ENCODE measurements around the gene HECW1. TPM values are rescaled to one million over a fixed set of nuclear protein-coding genes. Genes with fewer than 3 reads are reported as not detected.
A peak's percentile ranks its signal among the peaks of the same experiment; 100 is the strongest.

Gene HECW1
- total and polyA plus RNA-seq, 2 of the 8 experiments (the other 6 are each of a cell fraction or from before 2014, with no cell fraction given): 2.9 to 12.7 TPM

- ChIA-PET CTCF (ENCODE audit: partially characterized antibody) (interaction anchor here (0.6 to 5.7 kb wide), 6 partner anchors 11 to 531 kb away, joined by 3 to 28 read pairs (median 4); no protein-coding TSS in a partner anchor), POLR2A (ENCODE audit: partially characterized antibody) (interaction anchor here (0.8 to 1.5 kb wide), 2 partner anchors 10 to 19 kb away, joined by 3 to 4 read pairs; no protein-coding TSS in a partner anchor)
- Histone ChIP-seq H2AK5ac (ENCODE audit: low read depth, low read length) (no peak overlapping the region), H2BK15ac (ENCODE audit: low read length) (no peak overlapping the region), H3K79me2 (ENCODE audit: control insufficient read depth in 1 of 2, insufficient read depth in 2 of 2, low read length in 2 of 2) (no peaks in the 10 kb centered on the region), H3K79me1 (ENCODE audit: low read depth, low read length) (no peaks in the 10 kb centered on the region), H3K4me1 (replicated peaks in 1 of 4; ENCODE audit: control insufficient read depth in 3 of 4, insufficient read depth in 4 of 4, low read length in 3 of 4) (peaks cover 0 to 9% (median 2%) of the 10 kb centered on the region in 4 experiments; a peak in 3 of 7 replicates), H4K5ac (ENCODE audit: insufficient read length, low read depth, low read length) (no peak overlapping the region), H2BK5ac (ENCODE audit: low read depth, low read length) (no peak overlapping the region), H3K9ac (replicated peaks in 1 of 4; ENCODE audit: extremely low read depth in 1 of 4, low read depth in 3 of 4, low read length in 3 of 4) (no peak overlapping the region), H3K27me3 (replicated peaks in 1 of 4; ENCODE audit: control insufficient read depth in 3 of 4, extremely low read depth in 1 of 4, insufficient read depth in 3 of 4, low read length in 3 of 4) (no peaks in the 10 kb centered on the region), H4K91ac (replicated peaks; ENCODE audit: insufficient read length, low read length) (no peak overlapping the region), H3K18ac (ENCODE audit: extremely low read depth, low read length) (no peak overlapping the region), H4K20me1 (replicated peaks in 1 of 2; ENCODE audit: control insufficient read depth in 1 of 2, insufficient read depth in 2 of 2, low read length in 2 of 2) (no peaks in the 10 kb centered on the region), H4K8ac (ENCODE audit: extremely low read depth, insufficient read depth, low read length) (no peak overlapping the region), H3K27ac (ENCODE audit: low read depth, low read length) (no peak overlapping the region), H2BK120ac (replicated peaks; ENCODE audit: low read depth, low read length) (no peak overlapping the region), H3K23ac (ENCODE audit: insufficient read length) (no peak overlapping the region), H2BK20ac (ENCODE audit: low read length) (0 out of 2 replicates have a peak overlapping the region, but pooled peaks have one; percentile 56), H3K14ac (ENCODE audit: insufficient read length) (no peak overlapping the region), H3K23me2 (ENCODE audit: low read depth, low read length) (peaks cover 1% of the 10 kb centered on the region; the same call in 1 of the 2 replicates), H3K36me3 (ENCODE audit: control insufficient read depth in 2 of 4, insufficient read depth in 4 of 4, low read length in 3 of 4) (no peaks in the 10 kb centered on the region), H3K4me3 (ENCODE audit: extremely low read depth in 1 of 4, insufficient read depth in 2 of 4, low read depth in 3 of 4, low read length in 4 of 4) (no peak overlapping the region), H3K4me2 (ENCODE audit: insufficient read depth in 1 of 2, low read depth in 2 of 2, low read length in 2 of 2) (no peak overlapping the region), H2BK12ac (ENCODE audit: low read depth, low read length) (peak overlapping the region; percentile 64; the same call in 1 of the 2 replicates), H3K9me3 (ENCODE audit: insufficient read depth in 2 of 2, low read depth in 1 of 2, low read length in 1 of 2) (no peaks in the 10 kb centered on the region), H3K4ac (replicated peaks; ENCODE audit: insufficient read length, low read depth, low read length) (no peak overlapping the region), H3K56ac (replicated peaks; ENCODE audit: insufficient read length, low read depth, low read length) (no peak overlapping the region), H2AFZ (ENCODE audit: low read length) (no peak overlapping the region)
- no peak for TF ChIP-seq FOSL1 (IDR thresholded peaks at IDR 0.05; ENCODE audit: insufficient read depth, low read depth, low read length)
- TF ChIP-seq SP2 (IDR thresholded peaks at IDR 0.05; ENCODE audit: low read length): no peak
- TF ChIP-seq RFX5 (IDR thresholded peaks at IDR 0.05; ENCODE audit: borderline replicate concordance, low read depth, low read length): no peak
- no peak for TF ChIP-seq ZNF274 (IDR thresholded peaks at IDR 0.05; ENCODE audit: borderline replicate concordance, extremely low read depth, low read length)
- TF ChIP-seq BACH1 (IDR thresholded peaks at IDR 0.05; ENCODE audit: low read length): no peak
- no peak for TF ChIP-seq KDM4A (IDR thresholded peaks at IDR 0.05; ENCODE audit: low read depth, low read length, severe bottlenecking)
- TF ChIP-seq NANOG (IDR thresholded peaks at IDR 0.05; ENCODE audit: insufficient read depth, low read depth, low read length, poor library complexity, severe bottlenecking): no peak
- no peak for TF ChIP-seq CREB1 (IDR thresholded peaks at IDR 0.05)
- TF ChIP-seq JUND (IDR thresholded peaks at IDR 0.05; ENCODE audit: low read length): no peak
- no peak for TF ChIP-seq SRF (IDR thresholded peaks at IDR 0.05; ENCODE audit: low read depth, low read length)
- no peak for TF ChIP-seq PHF8 (conservative IDR thresholded peaks at IDR 0.05; ENCODE audit: low read depth, low read length)
- FAIRE-seq (no peak), DNase-seq (ENCODE audit: low read depth in 1 of 2, low spot score in 2 of 2) (no peak)
- WGBS, 2 experiments (ENCODE audit: extremely low coverage in 1 of 2, insufficient coverage in 1 of 2, insufficient read length in 1 of 2, insufficient replicate concordance in 2 of 2, low coverage in 1 of 2, low lambda C conversion rate in 2 of 2, missing lambda C conversion rate in 1 of 2): 85% methylated on average over 3 of the region's 3 CpGs; no CpG with 5 or more reads in 1 of the 2 experiments
Observed at GRCh38 chr7:43244232-43244631, 131.8 kb downstream of the HECW1 start.

All from H1 (cell line).